Measurements from ENCODE around the gene TRPM4. TPM values are rescaled to one million over a fixed set of nuclear protein-coding genes. Genes with fewer than 3 reads are reported as not detected.

The TRPM4 gene
- total and polyA plus RNA-seq, 10 of the 15 experiments (the other 5 are each of a cell fraction or from before 2014, with no cell fraction given) = 0.10 to 0.64 (median 0.15) TPM; not detected in 7

- no peak; the same call in 1 of the 2 replicates for TF ChIP-seq NKRF (conservative IDR thresholded peaks at IDR 0.05)
- TF ChIP-seq HSF1 (IDR thresholded peaks at IDR 0.05; ENCODE audit: low read depth, low read length) = no peak
- no peak for TF ChIP-seq ATF3 (IDR thresholded peaks at IDR 0.05; ENCODE audit: borderline replicate concordance, extremely low read depth, low read depth, low read length)
- no peak for TF ChIP-seq NR2C2 (IDR thresholded peaks at IDR 0.05; ENCODE audit: borderline replicate concordance, control insufficient read depth, insufficient read length, low read depth)
- no peak for TF ChIP-seq CTCF (IDR thresholded peaks at IDR 0.05 in 2 of 3, conservative IDR thresholded peaks at IDR 0.05 in 1 of 3; ENCODE audit: control insufficient read depth in 2 of 3, extremely low read depth in 1 of 3, insufficient read depth in 1 of 3, low read depth in 3 of 3, low read length in 3 of 3)
- TF ChIP-seq NFIC (IDR thresholded peaks at IDR 0.05; ENCODE audit: low read depth, low read length) = peak; percentile 42; the same call in 1 of the 2 replicates
- no peak for TF ChIP-seq MEF2B (IDR thresholded peaks at IDR 0.05; ENCODE audit: partially characterized antibody, poor library complexity, severe bottlenecking)
- peak; percentile 70; the same call in 1 of the 2 replicates for TF ChIP-seq TCF3 (IDR thresholded peaks at IDR 0.05; ENCODE audit: borderline replicate concordance, insufficient read depth, low read depth, low read length)
- peak; percentile 41; the same call in 1 of the 2 replicates for TF ChIP-seq CREB1 (IDR thresholded peaks at IDR 0.05; ENCODE audit: low read depth)
- TF ChIP-seq CBX3 (IDR thresholded peaks at IDR 0.05; ENCODE audit: borderline replicate concordance, low read depth) = no peak
- peak; percentile 47; the same call in 1 of the 2 replicates for TF ChIP-seq BCL11A (IDR thresholded peaks at IDR 0.05; ENCODE audit: low read depth, low read length)
- TF ChIP-seq ZZZ3 (IDR thresholded peaks at IDR 0.05; ENCODE audit: control insufficient read depth, insufficient read length, low read depth) = no peak
- 0 out of 2 replicates have a peak, but pooled peaks have one; percentile 38 for TF ChIP-seq CREM (IDR thresholded peaks at IDR 0.05; ENCODE audit: low read depth)
- TF ChIP-seq E2F8 (IDR thresholded peaks at IDR 0.05; ENCODE audit: low read depth, partially characterized antibody) = no peak
- no peak for TF ChIP-seq ZBTB11 (CRISPR knock-in tag; IDR thresholded peaks at IDR 0.05)
- no peak for TF ChIP-seq KLF5 (IDR thresholded peaks at IDR 0.05; ENCODE audit: partially characterized antibody)
Observed at GRCh38 chr19:49231389-49231788, 73.8 kb downstream of the TRPM4 start (continued).
